OCI-LY1 (cell line): ENCODE results near the gene DDR2.
"Not testable (repeated sequence)": the region's sequence is repeated elsewhere in the genome, so short reads cannot be mapped to it uniquely, and the experiment has no call there.

ENCODE experiments used
- H2AFZ ChIP-seq: fragments of 200-600 bp; sonication (generic), shearing (Covaris generic); 2 replicates; pipeline ENCODE4 v1.6.0; 2014; ENCODE audit warnings: antibody characterized with exemption, mild to moderate bottlenecking, low read length
- H3F3A ChIP-seq: fragments of 200-600 bp; sonication (generic), shearing (Covaris generic); 2 replicates; pipeline ENCODE4 v1.6.0; 2014; ENCODE audit warnings: mild to moderate bottlenecking, antibody characterized with exemption, low read length, moderate library complexity; ENCODE audit not compliant: insufficient read depth
- H3K27ac ChIP-seq: fragments of 200-600 bp; sonication (generic); 2 replicates; pipeline ENCODE4 v1.5.1; 2014; ENCODE audit warnings: low read length, mixed run types, mild to moderate bottlenecking, low read depth; ENCODE audit not compliant: poor library complexity, severe bottlenecking
- H3K27me3 ChIP-seq: fragments of 200-600 bp; sonication (generic); 2 replicates; pipeline ENCODE4 v1.6.0; 2014; ENCODE audit warnings: antibody characterized with exemption, mild to moderate bottlenecking, low read length, moderate library complexity; ENCODE audit not compliant: insufficient read depth
- H3K36me3 ChIP-seq: fragments of 200-600 bp; sonication (generic); 2 replicates; pipeline ENCODE4 v1.6.1; 2014; ENCODE audit warnings: mild to moderate bottlenecking, antibody characterized with exemption, low read length, moderate library complexity, mixed read lengths; ENCODE audit not compliant: insufficient read depth
- H3K4me1 ChIP-seq: fragments of 200-600 bp; sonication (generic); 2 replicates; pipeline ENCODE4 v1.5.1; 2014; ENCODE audit warnings: mild to moderate bottlenecking, low read length, moderate library complexity; ENCODE audit not compliant: insufficient read depth, severe bottlenecking
- H3K4me2 ChIP-seq: fragments of 200-600 bp; sonication (generic), shearing (Covaris generic); 2 replicates; pipeline ENCODE4 v1.6.1; 2014; ENCODE audit warnings: low read length
- H3K4me3 ChIP-seq: fragments of 200-600 bp; sonication (generic); 2 replicates; pipeline ENCODE4 v1.5.1; 2014; ENCODE audit warnings: low read length, low read depth, mild to moderate bottlenecking, mixed read lengths; ENCODE audit not compliant: poor library complexity, severe bottlenecking
- H3K79me2 ChIP-seq: fragments of 200-600 bp; shearing (Covaris generic); 2 replicates; pipeline ENCODE4 v1.6.1; 2016; ENCODE audit warnings: mixed run types, low read length, mixed read lengths; ENCODE audit not compliant: insufficient read depth
- H3K9ac ChIP-seq: fragments of 200-600 bp; sonication (generic), shearing (Covaris generic); 2 replicates; pipeline ENCODE4 v1.6.1; 2014; ENCODE audit warnings: mild to moderate bottlenecking, low read length, mixed read lengths
- H3K9me2 ChIP-seq: fragments of 200-600 bp; sonication (generic), shearing (Covaris generic); 2 replicates; pipeline ENCODE4 v1.6.1; 2014; ENCODE audit warnings: low read depth, mild to moderate bottlenecking, low read length, mixed read lengths
- H3K9me3 ChIP-seq: fragments of 200-600 bp; shearing (Covaris generic); 2 replicates; pipeline ENCODE4 v1.6.1; 2014; ENCODE audit warnings: low read length, mixed read lengths
- H4K20me1 ChIP-seq: fragments of 200-600 bp; sonication (generic), shearing (Covaris generic); 2 replicates; pipeline ENCODE4 v1.6.0; 2016; ENCODE audit warnings: mild to moderate bottlenecking, low read length; ENCODE audit not compliant: insufficient read depth
- EZH2 ChIP-seq: fragments of 200-600 bp; sonication (generic), shearing (Covaris generic); IDR thresholded peaks from 2 replicates; pipeline ENCODE4 v1.8.0; 2017; ENCODE audit warnings: borderline replicate concordance, mixed run types, mild to moderate bottlenecking, antibody characterized with exemption, low read length, moderate library complexity, mixed read lengths
- TF ChIP-seq, protein P1 (sequence below): fragments of 200-600 bp; sonication (generic), shearing (Covaris generic); IDR thresholded peaks from 2 replicates; pipeline ENCODE4 v1.5.1; 2017; ENCODE audit warnings: mild to moderate bottlenecking, antibody characterized with exemption, low read length, moderate library complexity, mixed read lengths

Gene DDR2

DNA sequence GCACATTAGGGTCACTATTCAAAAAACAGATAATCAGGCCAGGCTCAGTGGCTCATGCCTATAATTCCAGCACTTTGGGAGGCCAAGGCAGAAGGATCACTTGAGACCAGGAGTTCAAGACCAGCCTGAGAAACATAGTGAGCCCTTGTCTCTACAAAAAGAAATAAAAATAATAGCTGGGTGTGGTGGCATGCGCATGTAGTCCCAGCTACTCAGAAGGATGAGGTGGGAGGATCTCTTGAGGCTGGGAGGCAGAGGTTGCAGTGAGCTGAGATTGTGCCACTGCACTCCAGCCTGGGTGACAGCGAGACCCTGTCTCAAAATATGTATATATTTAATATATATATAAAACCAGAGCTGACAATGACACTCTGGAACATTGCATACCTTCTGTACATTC is 180.1 kb downstream of the DDR2 start:
- not testable (repeated sequence) for H3K9me2 ChIP-seq, H3K9me3 ChIP-seq, H4K20me1 ChIP-seq, H3K9ac ChIP-seq, H3K27me3 ChIP-seq, H3K4me1 ChIP-seq, H2AFZ ChIP-seq, H3F3A ChIP-seq, H3K36me3 ChIP-seq, H3K27ac ChIP-seq, H3K4me3 ChIP-seq, H3K79me2 ChIP-seq, H3K4me2 ChIP-seq

DNA sequence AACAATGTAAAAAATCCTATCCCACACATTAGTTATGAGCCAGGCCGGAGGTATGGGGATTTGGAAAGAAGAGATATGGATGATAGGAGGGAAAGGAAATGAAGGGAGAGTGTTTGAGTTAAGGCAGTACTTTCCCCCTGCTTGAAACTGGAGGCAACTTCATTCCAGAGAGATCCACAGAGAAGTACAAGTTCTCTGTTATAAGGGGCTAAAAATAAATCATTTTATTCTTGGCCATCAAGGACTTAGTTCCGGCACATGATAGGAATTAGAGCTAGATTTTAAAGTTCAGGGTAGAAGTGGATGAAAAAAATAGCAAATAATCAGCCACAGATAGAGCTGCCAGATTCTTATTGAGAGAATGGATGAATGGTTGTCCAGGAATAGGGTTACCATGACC is 185.9 kb downstream of the DDR2 start:
- not testable (repeated sequence) for H3F3A ChIP-seq, H3K27me3 ChIP-seq, H3K79me2 ChIP-seq, H3K27ac ChIP-seq, H3K4me3 ChIP-seq, H3K4me2 ChIP-seq, H3K9ac ChIP-seq, H3K9me2 ChIP-seq, H3K9me3 ChIP-seq, H3K36me3 ChIP-seq, H4K20me1 ChIP-seq, H2AFZ ChIP-seq
- H3K4me1 ChIP-seq: peaks cover 10% of the 10 kb centered on the region

DNA sequence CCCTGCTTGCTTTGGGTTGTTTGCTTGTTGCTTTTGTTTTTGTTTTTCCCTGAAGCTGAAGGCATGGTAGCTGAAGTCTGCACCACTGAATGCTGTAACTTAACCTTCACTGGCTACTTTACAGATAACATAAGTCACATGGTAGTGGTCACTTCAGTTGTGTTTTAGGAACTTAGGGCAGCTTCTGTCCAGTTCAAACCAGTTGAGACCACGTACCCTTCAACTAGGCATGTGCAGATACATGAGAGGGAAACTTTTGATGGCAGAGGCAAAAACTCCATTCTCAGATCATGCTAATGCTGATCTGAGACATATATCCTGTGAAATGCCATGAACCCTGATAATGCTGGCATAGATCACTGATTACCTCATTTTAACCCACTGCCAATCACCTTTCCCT is 186.4 kb downstream of the DDR2 start:
- not testable (repeated sequence) for H3K79me2 ChIP-seq, H3K27ac ChIP-seq

DNA sequence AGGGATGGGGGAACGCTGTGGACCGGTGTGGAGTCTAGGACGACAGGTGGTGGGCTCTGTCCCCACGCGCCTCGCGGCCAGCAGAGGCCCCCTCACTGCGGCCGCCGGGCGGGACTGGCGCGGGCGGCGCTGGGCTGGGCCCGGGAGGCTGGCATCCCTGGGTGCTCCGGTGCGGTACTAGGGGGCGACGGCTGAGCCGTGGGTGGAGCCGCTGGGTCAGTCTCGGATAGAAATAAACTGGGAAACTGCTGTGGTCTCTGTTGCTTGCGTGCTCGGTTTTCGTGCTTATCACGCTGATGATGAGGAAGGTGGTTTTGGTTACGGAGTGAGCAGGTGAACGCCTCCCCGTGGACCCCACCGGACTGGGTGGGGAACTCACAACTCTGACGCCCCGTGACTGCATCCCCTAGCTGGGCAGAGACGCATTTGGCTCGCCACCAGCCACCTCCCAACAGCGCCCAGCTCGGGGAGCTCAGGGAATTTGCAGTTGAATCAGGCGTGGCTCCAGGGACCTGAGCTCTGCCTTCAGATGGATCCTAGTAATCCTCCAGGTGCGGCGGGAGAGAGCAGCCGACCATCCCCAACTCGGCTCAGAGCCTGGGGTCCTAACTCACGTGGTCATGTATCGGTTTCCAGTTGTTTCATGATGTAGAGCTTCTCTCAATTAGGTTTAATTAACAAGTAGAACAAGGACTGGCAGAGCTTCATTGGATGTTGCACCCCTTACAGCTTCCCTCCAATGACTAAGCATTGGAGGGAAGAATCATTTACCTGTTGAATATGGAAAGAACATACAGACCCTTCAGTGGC is 190.3 kb downstream of the DDR2 start:
- H3K27me3 ChIP-seq: no peaks in the 10 kb centered on the region; the same call in 1 of the 2 replicates
- H2AFZ ChIP-seq: no peak overlapping the region
- H3K4me1 ChIP-seq: peaks cover 10% of the 10 kb centered on the region
- H3K27ac ChIP-seq: no peak overlapping the region
- H3K9me2 ChIP-seq: no peaks in the 10 kb centered on the region
- H3K79me2 ChIP-seq: no peaks in the 10 kb centered on the region
- no peaks in the 10 kb centered on the region for H3K9me3 ChIP-seq
- H3F3A ChIP-seq: no peaks in the 10 kb centered on the region
- H3K4me2 ChIP-seq: peak overlapping the region; percentile 46; the same call in 1 of the 2 replicates
- TF ChIP-seq EZH2: no peak
- TF ChIP-seq, protein P1, sequence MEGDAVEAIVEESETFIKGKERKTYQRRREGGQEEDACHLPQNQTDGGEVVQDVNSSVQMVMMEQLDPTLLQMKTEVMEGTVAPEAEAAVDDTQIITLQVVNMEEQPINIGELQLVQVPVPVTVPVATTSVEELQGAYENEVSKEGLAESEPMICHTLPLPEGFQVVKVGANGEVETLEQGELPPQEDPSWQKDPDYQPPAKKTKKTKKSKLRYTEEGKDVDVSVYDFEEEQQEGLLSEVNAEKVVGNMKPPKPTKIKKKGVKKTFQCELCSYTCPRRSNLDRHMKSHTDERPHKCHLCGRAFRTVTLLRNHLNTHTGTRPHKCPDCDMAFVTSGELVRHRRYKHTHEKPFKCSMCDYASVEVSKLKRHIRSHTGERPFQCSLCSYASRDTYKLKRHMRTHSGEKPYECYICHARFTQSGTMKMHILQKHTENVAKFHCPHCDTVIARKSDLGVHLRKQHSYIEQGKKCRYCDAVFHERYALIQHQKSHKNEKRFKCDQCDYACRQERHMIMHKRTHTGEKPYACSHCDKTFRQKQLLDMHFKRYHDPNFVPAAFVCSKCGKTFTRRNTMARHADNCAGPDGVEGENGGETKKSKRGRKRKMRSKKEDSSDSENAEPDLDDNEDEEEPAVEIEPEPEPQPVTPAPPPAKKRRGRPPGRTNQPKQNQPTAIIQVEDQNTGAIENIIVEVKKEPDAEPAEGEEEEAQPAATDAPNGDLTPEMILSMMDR: no peak
- H3K36me3 ChIP-seq: no peaks in the 10 kb centered on the region
- no peak overlapping the region; the same call in 1 of the 2 replicates for H3K9ac ChIP-seq
- no peaks in the 10 kb centered on the region for H4K20me1 ChIP-seq
- H3K4me3 ChIP-seq: peak overlapping the region; percentile 40

More for the DNA sequence above, 186.4 kb downstream of the DDR2 start:
- H3K4me3 ChIP-seq, H3K9me3 ChIP-seq, H3K9ac ChIP-seq, H3K4me2 ChIP-seq, H3K36me3 ChIP-seq, H3K27me3 ChIP-seq, H3F3A ChIP-seq, H4K20me1 ChIP-seq, H3K9me2 ChIP-seq, H2AFZ ChIP-seq: not testable (repeated sequence)
- H3K4me1 ChIP-seq: peaks cover 10% of the 10 kb centered on the region
